ENCODE results near the gene DYNLT2. TPM values are rescaled to one million over a fixed set of nuclear protein-coding genes. Genes with fewer than 3 reads are reported as not detected.
A peak's percentile ranks its signal among the peaks of the same experiment; 100 is the strongest.

Gene DYNLT2
- total and polyA plus RNA-seq, 2 of the 13 experiments (the other 11 are each of a cell fraction or from before 2014, with no cell fraction given): 2.1 to 4.3 TPM

- TF ChIP-seq CENPX (CRISPR knock-in tag; IDR thresholded peaks at IDR 0.05): no peak
- TF ChIP-seq SP1 (IDR thresholded peaks at IDR 0.05): no peak
- TF ChIP-seq SP1 (CRISPR knock-in tag; IDR thresholded peaks at IDR 0.05): no peak; the same call in none of the 2 replicates
- peak; percentile 19; the same call in 1 of the 2 replicates for TF ChIP-seq ZNF775 (CRISPR knock-in tag; IDR thresholded peaks at IDR 0.05; ENCODE audit: borderline replicate concordance)
- TF ChIP-seq SMC3 (IDR thresholded peaks at IDR 0.05; ENCODE audit: low read length): peak; percentile 34; the same call in 1 of the 2 replicates
- TF ChIP-seq ZNF788 (CRISPR knock-in tag; IDR thresholded peaks at IDR 0.05; ENCODE audit: borderline replicate concordance): 0 out of 2 replicates have a peak, but pooled peaks have one; percentile 16
- no peak; the same call in 1 of the 2 replicates for TF ChIP-seq ZFYVE20 (CRISPR knock-in tag; IDR thresholded peaks at IDR 0.05; ENCODE audit: borderline replicate concordance, low read depth)
- no peak for TF ChIP-seq CREBL2 (CRISPR knock-in tag; IDR thresholded peaks at IDR 0.05; ENCODE audit: borderline replicate concordance)
- peak; percentile 78; the same call in 1 of the 2 replicates for TF ChIP-seq HMG20B (CRISPR knock-in tag; conservative IDR thresholded peaks at IDR 0.05)
- no peak for TF ChIP-seq ZMYM2 (CRISPR knock-in tag; IDR thresholded peaks at IDR 0.05)
- TF ChIP-seq PAWR (CRISPR knock-in tag; IDR thresholded peaks at IDR 0.05; ENCODE audit: borderline replicate concordance): no peak
- no peak; the same call in 1 of the 2 replicates for TF ChIP-seq ZNF790 (CRISPR knock-in tag; IDR thresholded peaks at IDR 0.05; ENCODE audit: borderline replicate concordance)
- peak; percentile 88 for TF ChIP-seq ZC3H4 (CRISPR knock-in tag; IDR thresholded peaks at IDR 0.05; ENCODE audit: borderline replicate concordance)
- no peak for TF ChIP-seq NFRKB (IDR thresholded peaks at IDR 0.05)
- TF ChIP-seq ZNF709 (CRISPR knock-in tag; IDR thresholded peaks at IDR 0.05): peak; percentile 15
- peak; percentile 98; the same call in 1 of the 2 replicates for TF ChIP-seq GLI4 (CRISPR knock-in tag; IDR thresholded peaks at IDR 0.05; ENCODE audit: borderline replicate concordance)
- TF ChIP-seq PHF20 (CRISPR knock-in tag; IDR thresholded peaks at IDR 0.05): 0 out of 2 replicates have a peak, but pooled peaks have one; percentile 3
- TF ChIP-seq ZNF576 (CRISPR knock-in tag; IDR thresholded peaks at IDR 0.05): no peak
- peak; percentile 39; the same call in 1 of the 2 replicates for TF ChIP-seq SPEN (CRISPR knock-in tag; IDR thresholded peaks at IDR 0.05; ENCODE audit: low read depth)
- peak; percentile 7 for TF ChIP-seq RBM22 (optimal IDR thresholded peaks at IDR 0.05; ENCODE audit: low read length)
- TF ChIP-seq KLF9 (CRISPR knock-in tag; IDR thresholded peaks at IDR 0.05; ENCODE audit: low read depth): no peak; the same call in 1 of the 2 replicates
- TF ChIP-seq ARNT (IDR thresholded peaks at IDR 0.05): no peak
- peak; percentile 98 for TF ChIP-seq NR2F6 (IDR thresholded peaks at IDR 0.05)
- peak; percentile 98 for TF ChIP-seq NR2F6 (CRISPR knock-in tag; IDR thresholded peaks at IDR 0.05)
- TF ChIP-seq ZBTB1 (CRISPR knock-in tag; IDR thresholded peaks at IDR 0.05; ENCODE audit: borderline replicate concordance): no peak
- TF ChIP-seq ATF7 (IDR thresholded peaks at IDR 0.05): peak; percentile 42; the same call in 1 of the 2 replicates
- peak; percentile 13; the same call in 1 of the 2 replicates for TF ChIP-seq ATF7 (CRISPR knock-in tag; IDR thresholded peaks at IDR 0.05)
- no peak for TF ChIP-seq TARDBP (CRISPR knock-in tag; IDR thresholded peaks at IDR 0.05)
- TF ChIP-seq CEBPZ (IDR thresholded peaks at IDR 0.05; ENCODE audit: low read length): no peak
- peak; percentile 46 for TF ChIP-seq ZNF205 (CRISPR knock-in tag; IDR thresholded peaks at IDR 0.05)
Observed at GRCh38 chr6:169725125-169726048, 26.0 kb downstream of the DYNLT2 start (continued).

Measured in HepG2 (cell line).